Measurements from ENCODE around the gene OTULINL. TPM values are rescaled to one million over a fixed set of nuclear protein-coding genes. Genes with fewer than 3 reads are reported as not detected.

OTULINL gene
- polyA plus RNA-seq, 1 donor (not counting 4 experiments of a cell fraction or from before 2014, with no cell fraction given) = 0.62 TPM

DNA sequence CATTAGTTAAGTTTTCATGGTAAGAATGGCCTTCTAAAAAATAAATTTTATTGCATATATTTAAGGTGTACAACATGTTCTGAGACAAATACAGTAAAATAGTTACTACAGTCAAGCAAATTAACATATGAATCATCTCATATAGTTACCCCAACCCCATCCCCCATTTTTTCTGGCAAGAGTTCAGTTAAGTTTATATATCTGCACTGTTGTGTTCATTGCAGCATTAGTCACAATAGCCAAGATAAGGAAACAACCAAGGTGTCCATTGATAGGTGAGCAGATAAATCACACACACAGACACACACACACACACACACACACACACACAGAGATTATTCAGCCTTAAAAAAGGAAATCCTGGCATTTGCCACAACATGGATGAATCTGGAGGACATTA lies 45.7 kb downstream of the OTULINL start:
- Histone ChIP-seq H3K9me1 (ENCODE audit: control insufficient read depth, extremely low read depth, insufficient read depth, low read length) (no peaks in the 10 kb centered on the region), H2AFZ (ENCODE audit: control insufficient read depth, low read length) (no peak overlapping the region), H3K9ac (ENCODE audit: control insufficient read depth, extremely low read depth, insufficient read depth, low read length) (no peak overlapping the region), H3K4me1 (ENCODE audit: control insufficient read depth, extremely low read depth, insufficient read depth, low read length) (no peaks in the 10 kb centered on the region), H3K9me3 (ENCODE audit: control insufficient read depth, low read depth, low read length) (no peaks in the 10 kb centered on the region), H3K4me2 (ENCODE audit: control insufficient read depth, extremely low read depth, insufficient read depth, low read depth, low read length) (no peak overlapping the region), H3K79me2 (ENCODE audit: control insufficient read depth, insufficient read depth, low read length) (no peaks in the 10 kb centered on the region), H4K20me1 (ENCODE audit: control insufficient read depth, extremely low read depth, insufficient read depth, low read length) (no peaks in the 10 kb centered on the region), H3K4me3 (ENCODE audit: control insufficient read depth in 2 of 3, extremely low read depth in 1 of 3, insufficient read depth in 2 of 3, low read depth in 1 of 3, low read length in 3 of 3) (no peak overlapping the region), H3K36me3 (ENCODE audit: control insufficient read depth in 2 of 2, extremely low read depth in 1 of 2, insufficient read depth in 2 of 2, low read length in 2 of 2) (no peaks in the 10 kb centered on the region), H3K27me3 (ENCODE audit: control insufficient read depth, extremely low read depth, insufficient read depth, low read length) (no peaks in the 10 kb centered on the region), H3K27ac (ENCODE audit: control insufficient read depth, insufficient read depth, low read length) (no peak overlapping the region)
- no peak for DNase-seq (ENCODE audit: low read depth, low spot score)
- dilution Hi-C loops (cut with MboI; ENCODE audit: extremely low pct_ligation_motif_present, low sequenced_read_pairs) = no loop called here
- no peak for FAIRE-seq
- TF ChIP-seq, protein P1, sequence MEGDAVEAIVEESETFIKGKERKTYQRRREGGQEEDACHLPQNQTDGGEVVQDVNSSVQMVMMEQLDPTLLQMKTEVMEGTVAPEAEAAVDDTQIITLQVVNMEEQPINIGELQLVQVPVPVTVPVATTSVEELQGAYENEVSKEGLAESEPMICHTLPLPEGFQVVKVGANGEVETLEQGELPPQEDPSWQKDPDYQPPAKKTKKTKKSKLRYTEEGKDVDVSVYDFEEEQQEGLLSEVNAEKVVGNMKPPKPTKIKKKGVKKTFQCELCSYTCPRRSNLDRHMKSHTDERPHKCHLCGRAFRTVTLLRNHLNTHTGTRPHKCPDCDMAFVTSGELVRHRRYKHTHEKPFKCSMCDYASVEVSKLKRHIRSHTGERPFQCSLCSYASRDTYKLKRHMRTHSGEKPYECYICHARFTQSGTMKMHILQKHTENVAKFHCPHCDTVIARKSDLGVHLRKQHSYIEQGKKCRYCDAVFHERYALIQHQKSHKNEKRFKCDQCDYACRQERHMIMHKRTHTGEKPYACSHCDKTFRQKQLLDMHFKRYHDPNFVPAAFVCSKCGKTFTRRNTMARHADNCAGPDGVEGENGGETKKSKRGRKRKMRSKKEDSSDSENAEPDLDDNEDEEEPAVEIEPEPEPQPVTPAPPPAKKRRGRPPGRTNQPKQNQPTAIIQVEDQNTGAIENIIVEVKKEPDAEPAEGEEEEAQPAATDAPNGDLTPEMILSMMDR (optimal IDR thresholded peaks at IDR 0.05 in 1 of 3, IDR thresholded peaks at IDR 0.05 in 1 of 3, conservative IDR thresholded peaks at IDR 0.05 in 1 of 3; ENCODE audit: extremely low read depth in 1 of 3, insufficient read depth in 2 of 3, low read length in 3 of 3) = no peak
- no peak for TF ChIP-seq EZH2 (IDR thresholded peaks at IDR 0.05; ENCODE audit: low read length)

DNA sequence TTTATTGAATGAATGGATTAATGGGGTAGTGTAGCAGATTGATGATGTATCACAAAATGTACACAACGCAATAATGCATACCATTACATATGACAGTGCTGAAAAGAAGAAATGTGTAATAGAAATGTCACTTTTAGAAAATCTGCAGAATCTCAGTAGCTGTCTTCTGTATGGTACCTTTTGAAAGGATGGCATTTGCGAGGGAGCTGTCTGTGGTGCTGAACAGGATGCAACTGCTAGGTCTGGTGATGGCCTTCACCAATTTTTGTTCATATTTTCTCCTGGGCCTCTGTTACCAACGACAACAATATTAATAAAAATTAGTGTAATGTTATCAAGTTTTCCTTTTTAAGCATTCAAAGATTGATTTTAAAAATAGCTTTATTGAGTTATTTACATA lies 46.8 kb downstream of the OTULINL start:
- Histone ChIP-seq H4K20me1 (ENCODE audit: control insufficient read depth, extremely low read depth, insufficient read depth, low read length) (no peaks in the 10 kb centered on the region), H3K36me3 (ENCODE audit: control insufficient read depth in 2 of 2, extremely low read depth in 1 of 2, insufficient read depth in 2 of 2, low read length in 2 of 2) (no peaks in the 10 kb centered on the region), H3K4me2 (ENCODE audit: control insufficient read depth, extremely low read depth, insufficient read depth, low read depth, low read length) (no peak overlapping the region), H3K27me3 (ENCODE audit: control insufficient read depth, extremely low read depth, insufficient read depth, low read length) (no peaks in the 10 kb centered on the region), H3K27ac (ENCODE audit: control insufficient read depth, insufficient read depth, low read length) (no peak overlapping the region), H3K9me3 (ENCODE audit: control insufficient read depth, low read depth, low read length) (no peaks in the 10 kb centered on the region), H3K4me1 (ENCODE audit: control insufficient read depth, extremely low read depth, insufficient read depth, low read length) (no peaks in the 10 kb centered on the region), H3K4me3 (ENCODE audit: control insufficient read depth in 2 of 3, extremely low read depth in 1 of 3, insufficient read depth in 2 of 3, low read depth in 1 of 3, low read length in 3 of 3) (no peak overlapping the region), H3K9ac (ENCODE audit: control insufficient read depth, extremely low read depth, insufficient read depth, low read length) (no peak overlapping the region), H3K79me2 (ENCODE audit: control insufficient read depth, insufficient read depth, low read length) (no peaks in the 10 kb centered on the region), H3K9me1 (ENCODE audit: control insufficient read depth, extremely low read depth, insufficient read depth, low read length) (no peaks in the 10 kb centered on the region), H2AFZ (ENCODE audit: control insufficient read depth, low read length) (no peak overlapping the region)
- DNase-seq (ENCODE audit: low read depth, low spot score) (peak; percentile 2), FAIRE-seq (peak; percentile 75)
- dilution Hi-C loops (cut with MboI; ENCODE audit: extremely low pct_ligation_motif_present, low sequenced_read_pairs) = no loop called here
- TF ChIP-seq, protein P1 (optimal IDR thresholded peaks at IDR 0.05 in 1 of 3, IDR thresholded peaks at IDR 0.05 in 1 of 3, conservative IDR thresholded peaks at IDR 0.05 in 1 of 3; ENCODE audit: extremely low read depth in 1 of 3, insufficient read depth in 2 of 3, low read length in 3 of 3) = no peak
- TF ChIP-seq EZH2 (IDR thresholded peaks at IDR 0.05; ENCODE audit: low read length) = no peak
